Endothelial cell (in vitro differentiated cells): Measurements from ENCODE around the gene CD300E. TPM values are rescaled to one million over a fixed set of nuclear protein-coding genes. Genes with fewer than 3 reads are reported as not detected.

Experiments
- DNase-seq: peaks from one replicate; pipeline ENCODE4 v3.0.0; 2021; ENCODE audit warnings: low spot score
- H3K27ac Mint-ChIP-seq: one replicate; pipeline ENCODE4 v1.8.0; 2021; ENCODE audit warnings: mixed read lengths, inconsistent platforms; ENCODE audit not compliant: unreplicated experiment
- H3K27me3 Mint-ChIP-seq: one replicate; pipeline ENCODE4 v1.8.0; 2021; ENCODE audit warnings: mild to moderate bottlenecking, moderate library complexity, mixed read lengths, inconsistent platforms; ENCODE audit not compliant: unreplicated experiment
- H3K36me3 Mint-ChIP-seq: one replicate; pipeline ENCODE4 v1.8.0; 2021; ENCODE audit warnings: mild to moderate bottlenecking, low read depth, mixed read lengths, inconsistent platforms; ENCODE audit not compliant: unreplicated experiment
- H3K4me1 Mint-ChIP-seq: one replicate; pipeline ENCODE4 v1.8.0; 2021; ENCODE audit warnings: mild to moderate bottlenecking, mixed read lengths, inconsistent platforms; ENCODE audit not compliant: unreplicated experiment
- H3K4me3 Mint-ChIP-seq: one replicate; pipeline ENCODE4 v1.8.0; 2021; ENCODE audit warnings: mild to moderate bottlenecking, mixed read lengths, inconsistent platforms; ENCODE audit not compliant: unreplicated experiment
- H3K9me3 Mint-ChIP-seq: one replicate; pipeline ENCODE4 v1.8.0; 2021; ENCODE audit warnings: mixed read lengths, inconsistent platforms; ENCODE audit not compliant: unreplicated experiment
- CTCF ChIP-seq: fragments of 200-600 bp; sonication (generic); IDR thresholded peaks from one replicate; pipeline ENCODE4 v1.5.0; 2021; ENCODE audit warnings: antibody characterized with exemption; ENCODE audit not compliant: unreplicated experiment
- total RNA-seq: library from RNA; stranded (reverse); fragmentation: NEBNext Ultra II Directional; extraction: Animal tissue kit (Norgen Biotek cat#: 25700); gene quantifications from one replicate; pipeline ENCODE4 v1.2.1, GENCODE V29; 2021; ENCODE audit not compliant: unreplicated experiment

CD300E gene
- total RNA-seq, 1 donor from 2014 or later = not detected

GRCh38 chr17:74565126-74565525 is 58.4 kb downstream of the CD300E start:
- Mint-ChIP-seq H3K9me3 (no peaks in the 10 kb centered on the region), H3K27ac (no peak overlapping the region), H3K36me3 (peaks cover 7% of the 10 kb centered on the region), H3K27me3 (peaks cover 13% of the 10 kb centered on the region), H3K4me1 (peaks cover 3% of the 10 kb centered on the region), H3K4me3 (no peak overlapping the region)
- no peak for TF ChIP-seq CTCF
- DNase-seq = no peak

GRCh38 chr17:74563358-74563757 is 60.2 kb downstream of the CD300E start:
- H3K4me3 Mint-ChIP-seq = no peak overlapping the region
- peaks cover 12% of the 10 kb centered on the region for H3K27me3 Mint-ChIP-seq
- peaks cover 3% of the 10 kb centered on the region for H3K4me1 Mint-ChIP-seq
- DNase-seq = no peak
- H3K36me3 Mint-ChIP-seq = peaks cover 16% of the 10 kb centered on the region
- TF ChIP-seq CTCF = no peak
- peak overlapping the region; percentile 16 for H3K27ac Mint-ChIP-seq
- peaks cover 5% of the 10 kb centered on the region for H3K9me3 Mint-ChIP-seq

GRCh38 chr17:74561586-74561985 is 62.0 kb downstream of the CD300E start:
- Mint-ChIP-seq H3K27ac (no peak overlapping the region), H3K27me3 (peaks cover 12% of the 10 kb centered on the region), H3K36me3 (peaks cover 17% of the 10 kb centered on the region), H3K4me1 (peaks cover 3% of the 10 kb centered on the region), H3K9me3 (peaks cover 5% of the 10 kb centered on the region), H3K4me3 (no peak overlapping the region)
- no peak for DNase-seq
- TF ChIP-seq CTCF = no peak

Other genes with a start within 250 kb of the CD300E start
- 24.7 TPM for gene GPRC5C, start 191.7 kb downstream of the CD300E start, total RNA-seq
- gene CD300A, start 157.1 kb downstream of the CD300E start, total RNA-seq = not detected
- gene CD300LB, start 92.3 kb downstream of the CD300E start, total RNA-seq = not detected
- gene CD300C, start 77.6 kb downstream of the CD300E start, total RNA-seq = not detected
- gene CD300H, start 56.2 kb downstream of the CD300E start, total RNA-seq = not detected
- gene CD300LD, start 31.5 kb downstream of the CD300E start, total RNA-seq = not detected
- not detected for gene CD300LF, start 89.2 kb upstream of the CD300E start, total RNA-seq
- 2.5 TPM for gene RAB37, start 113.5 kb upstream of the CD300E start, total RNA-seq
- 30.5 TPM for gene NHERF1, start 124.9 kb upstream of the CD300E start, total RNA-seq
- gene NAT9, start 152.6 kb upstream of the CD300E start, total RNA-seq = 50.1 TPM
- 0.74 TPM for gene GRIN2C, start 236.1 kb upstream of the CD300E start, total RNA-seq
- gene FDXR, start 249.3 kb upstream of the CD300E start, total RNA-seq = 22.1 TPM